Subcutaneous adipose tissue (tissue), 4 donors: ENCODE data around the gene CDC42BPA. TPM values are rescaled to one million over a fixed set of nuclear protein-coding genes. Genes with fewer than 3 reads are reported as not detected.

Experiments
- CTCF ChIP-seq: fragments of 450-650 bp; IDR thresholded peaks from one replicate; pipeline ENCODE4 v1.5.1; 2016; ENCODE audit warnings: low read depth, mild to moderate bottlenecking, control low read depth, antibody characterized with exemption, moderate library complexity
- total RNA-seq, 4 donors: library from RNA; depleted of rRNA; stranded (reverse); fragments of >200 nt; gene quantifications; one replicate each; pipeline ENCODE4 v1.1.0, GENCODE V29; 2016

CDC42BPA gene
- total RNA-seq, 4 donors from 2014 or later = 43.2 to 68.2 (median 55.3) TPM

- TF ChIP-seq CTCF = no peak
Observed at GRCh38 chr1:226953175-226953800, 365.0 kb downstream of the CDC42BPA start.

GRCh38 chr1:226952118-226952441 is 366.2 kb downstream of the CDC42BPA start:
- no peak for TF ChIP-seq CTCF

GRCh38 chr1:226951286-226952117 is 366.8 kb downstream of the CDC42BPA start:
- no peak for TF ChIP-seq CTCF

GRCh38 chr1:226950871-226951270 is 367.4 kb downstream of the CDC42BPA start:
- TF ChIP-seq CTCF = no peak

- no peak for TF ChIP-seq CTCF
Observed at GRCh38 chr1:226950316-226950715, 368.0 kb downstream of the CDC42BPA start.

GRCh38 chr1:226949401-226949800 is 368.9 kb downstream of the CDC42BPA start:
- TF ChIP-seq CTCF = no peak

- TF ChIP-seq CTCF = no peak
Observed at GRCh38 chr1:226948996-226949395, 369.3 kb downstream of the CDC42BPA start.
